HG02885 (cell line): Measurements from ENCODE around the gene FAM114A1.
"Not testable (repeated sequence)": the region's sequence is repeated elsewhere in the genome, so short reads cannot be mapped to it uniquely, and the experiment has no call there.

Experiments used
- ATAC-seq: cut with Tn5 transposase; IDR thresholded peaks from one replicate; pipeline ENCODE4 v1.9.1; 2021; ENCODE audit warnings: mild to moderate bottlenecking; ENCODE audit not compliant: unreplicated experiment, poor library complexity

Gene FAM114A1

DNA sequence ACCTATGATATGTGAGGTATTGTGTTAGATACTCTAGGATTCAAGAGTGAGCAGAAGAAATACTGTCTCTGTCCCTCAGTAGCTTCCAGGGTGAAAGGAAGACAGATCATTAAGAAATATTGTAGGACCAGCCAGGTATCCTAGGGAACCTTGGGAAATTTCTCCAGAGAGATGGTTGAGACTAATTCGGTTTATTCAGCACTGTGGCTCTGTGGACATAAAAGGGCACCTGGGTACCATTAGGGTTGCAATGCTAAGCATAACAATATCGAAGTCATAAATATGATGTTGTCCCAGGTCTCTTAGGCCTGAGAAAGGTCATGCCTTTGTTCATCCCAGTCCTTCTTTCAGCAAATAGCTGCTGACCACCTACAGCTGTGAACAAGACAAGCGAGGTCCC, 61.0 kb downstream of the FAM114A1 start:
- no peak for ATAC-seq

DNA sequence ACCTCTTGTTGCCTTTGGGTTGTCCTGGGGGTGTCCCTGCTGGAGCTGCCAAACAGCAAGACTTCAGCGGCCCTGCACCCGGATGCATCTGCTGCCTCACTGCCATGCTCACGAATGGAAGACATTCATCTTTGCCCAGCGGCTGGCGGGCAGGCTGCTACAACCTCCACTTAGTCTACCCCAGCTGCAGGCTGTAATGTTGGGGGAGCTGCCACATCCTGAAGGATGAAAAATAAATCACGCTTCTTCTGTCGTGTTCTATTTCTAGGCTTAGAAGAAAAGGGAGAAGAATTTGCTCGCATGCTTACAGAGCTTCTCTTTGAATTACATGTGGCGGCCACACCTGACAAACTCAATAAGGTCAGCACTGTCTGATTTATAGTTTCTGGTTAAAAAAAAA, 61.4 kb downstream of the FAM114A1 start:
- no peak for ATAC-seq

DNA sequence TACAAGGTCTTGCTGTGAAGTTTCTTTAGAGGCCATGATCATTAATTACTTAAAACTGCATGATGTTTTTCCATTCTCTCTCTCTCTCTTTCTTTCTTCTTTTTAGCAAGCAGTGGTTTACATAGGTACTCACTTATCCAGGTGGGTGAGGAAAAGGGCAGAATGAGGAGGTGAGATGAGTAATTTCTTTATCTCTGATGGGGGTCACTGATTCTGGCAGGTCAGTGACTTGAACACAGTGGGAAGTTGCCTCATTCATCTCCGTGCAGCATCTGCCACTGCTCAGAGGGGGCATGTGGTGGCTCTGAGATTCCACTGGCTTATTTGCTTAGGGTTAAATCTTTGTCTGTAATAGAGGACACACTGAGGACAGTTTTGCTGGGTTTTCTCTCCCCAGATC, 62.6 kb downstream of the FAM114A1 start:
- ATAC-seq = peak; percentile 66

DNA sequence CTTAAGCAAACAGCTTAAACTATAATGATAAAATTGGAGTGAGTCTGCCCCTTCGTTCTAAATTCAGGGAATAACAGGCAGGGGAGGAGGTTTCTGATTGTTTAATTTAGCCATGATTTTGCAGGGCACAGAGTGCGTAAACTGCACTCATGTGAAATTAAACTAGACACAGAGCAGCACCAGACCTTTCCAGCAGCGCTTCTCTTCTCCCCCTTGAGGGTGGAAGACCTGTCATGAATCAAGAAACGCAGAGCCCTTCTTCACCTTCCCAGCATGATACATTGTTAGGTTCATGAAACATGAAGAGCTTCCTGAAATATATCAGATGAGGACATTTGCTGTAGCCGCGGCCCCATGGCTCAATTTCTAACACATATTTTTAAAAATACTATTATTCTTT, 63.1 kb downstream of the FAM114A1 start:
- ATAC-seq = no peak

DNA sequence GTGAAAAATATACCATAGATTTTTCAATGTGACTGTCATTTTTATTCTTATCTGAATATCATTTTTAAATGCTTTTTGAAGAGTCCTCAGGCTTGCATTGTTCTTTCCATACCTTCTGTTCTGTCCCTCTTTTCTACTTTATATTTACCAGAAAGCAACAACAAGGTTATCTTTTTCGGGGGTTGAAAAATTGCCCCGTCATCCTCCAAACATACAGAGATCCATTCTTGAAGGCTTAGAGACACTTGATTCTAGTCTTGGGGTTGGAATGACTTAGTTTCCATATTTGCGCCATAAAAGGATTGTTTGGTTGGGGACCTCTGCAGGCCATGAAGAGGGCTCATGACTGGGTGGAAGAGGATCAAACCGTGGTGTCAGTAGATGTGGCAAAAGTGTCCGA, 63.5 kb downstream of the FAM114A1 start:
- ATAC-seq = no peak

DNA sequence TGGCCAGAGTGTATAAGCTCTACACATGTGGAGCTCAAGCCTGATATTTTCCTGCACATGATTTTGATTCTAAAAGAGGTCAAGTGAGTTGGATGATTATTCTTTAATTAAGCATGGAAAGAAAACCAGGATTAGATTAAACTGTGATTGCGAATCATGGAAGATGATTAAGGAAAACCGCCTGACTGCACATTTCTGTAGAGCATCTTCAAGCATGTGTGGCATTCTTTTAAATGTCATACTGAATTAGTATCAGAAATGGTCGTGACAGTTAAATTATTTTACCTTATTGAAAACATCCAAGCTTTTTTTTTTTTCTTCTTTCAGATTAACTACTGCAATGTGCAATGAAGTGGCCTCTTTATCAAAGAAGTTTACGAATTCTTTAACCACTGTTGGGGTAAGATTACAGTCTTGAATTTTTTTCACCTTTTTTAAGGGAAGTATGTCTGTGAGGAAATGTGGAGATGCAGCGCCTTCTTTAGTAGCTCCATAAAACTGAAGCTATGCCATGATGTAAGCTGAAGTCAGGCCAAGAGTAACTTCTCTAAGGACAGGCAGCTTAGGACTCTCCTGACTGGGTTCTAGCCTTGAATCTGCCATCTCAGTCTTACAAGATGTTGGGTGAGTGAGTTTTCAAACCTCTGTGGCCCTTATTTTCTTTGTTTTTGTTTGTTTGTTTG, 67.9 kb downstream of the FAM114A1 start:
- no peak for ATAC-seq

DNA sequence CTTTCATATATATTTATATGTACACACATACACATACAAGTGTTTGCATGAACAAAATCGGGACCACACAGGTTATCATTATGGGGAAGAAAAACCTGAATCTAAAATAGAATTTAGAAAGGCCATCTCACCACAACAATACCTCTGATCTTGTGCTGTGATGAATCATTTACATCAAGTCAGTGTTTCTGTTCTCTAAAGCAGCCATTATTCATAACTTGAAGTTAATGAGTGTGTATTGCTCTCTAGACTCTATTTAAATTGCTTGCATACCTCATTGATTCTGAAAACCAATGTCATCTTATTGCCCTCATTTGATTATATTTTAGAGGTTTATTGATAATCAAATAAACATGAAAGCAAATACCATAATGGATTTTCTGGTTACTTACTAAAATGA, 71.6 kb downstream of the FAM114A1 start:
- peak; percentile 85 for ATAC-seq

DNA sequence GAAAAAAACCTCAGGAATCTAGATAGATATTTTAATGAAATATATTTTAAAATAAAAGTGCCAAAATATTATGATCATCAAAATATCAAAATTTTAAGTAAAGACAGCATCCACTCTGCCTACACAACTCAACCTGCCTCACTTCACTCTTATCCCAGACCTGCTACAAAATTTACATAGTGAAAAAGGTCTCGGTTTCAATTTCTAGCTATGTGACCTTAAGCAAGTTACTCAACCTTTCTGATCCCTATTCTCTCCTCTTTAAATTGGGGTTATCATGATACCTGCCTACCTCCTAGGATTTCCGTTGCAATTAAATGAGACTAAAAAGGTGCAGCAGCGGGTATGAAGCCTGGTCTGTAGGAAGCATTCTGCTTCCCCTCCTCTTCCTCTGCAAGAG, 72.9 kb downstream of the FAM114A1 start:
- no peak for ATAC-seq

DNA sequence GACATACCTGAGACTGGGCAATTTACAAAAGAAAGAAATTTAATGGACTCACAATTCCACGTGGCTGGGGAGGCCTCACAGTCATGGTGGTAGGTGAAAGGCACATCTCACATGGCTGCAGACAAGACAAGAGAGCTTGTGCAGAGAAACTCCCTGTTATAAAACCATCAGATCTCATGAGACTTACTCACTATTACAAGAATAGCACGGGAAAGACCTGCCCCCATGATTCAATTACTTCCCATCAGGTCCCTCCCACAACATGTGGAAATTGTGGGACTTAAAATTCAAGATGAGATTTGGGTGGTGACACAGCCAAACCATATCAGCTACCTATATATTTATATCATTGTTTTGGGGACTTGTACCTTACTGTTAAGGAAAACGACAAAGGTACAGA, 74.3 kb downstream of the FAM114A1 start:
- ATAC-seq = not testable (repeated sequence)

DNA sequence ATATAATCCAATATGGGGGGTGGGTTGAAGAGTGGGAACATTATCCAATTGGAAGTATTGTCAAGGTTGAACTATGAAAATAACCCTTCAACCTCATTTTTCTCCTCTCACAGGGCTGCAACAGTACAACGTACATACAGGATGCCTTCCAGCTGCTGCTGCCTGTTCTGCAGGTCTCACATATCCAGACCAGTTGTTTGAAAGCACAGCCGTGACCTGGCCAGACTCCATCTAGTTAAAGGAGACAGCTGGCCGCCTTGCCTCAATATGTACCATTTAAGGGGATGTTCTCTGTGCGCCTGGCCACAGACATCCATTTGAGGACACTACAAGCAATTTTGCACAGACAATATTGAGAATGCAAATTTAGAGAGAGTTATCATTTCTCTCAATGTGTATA, 75.7 kb downstream of the FAM114A1 start:
- ATAC-seq = no peak

DNA sequence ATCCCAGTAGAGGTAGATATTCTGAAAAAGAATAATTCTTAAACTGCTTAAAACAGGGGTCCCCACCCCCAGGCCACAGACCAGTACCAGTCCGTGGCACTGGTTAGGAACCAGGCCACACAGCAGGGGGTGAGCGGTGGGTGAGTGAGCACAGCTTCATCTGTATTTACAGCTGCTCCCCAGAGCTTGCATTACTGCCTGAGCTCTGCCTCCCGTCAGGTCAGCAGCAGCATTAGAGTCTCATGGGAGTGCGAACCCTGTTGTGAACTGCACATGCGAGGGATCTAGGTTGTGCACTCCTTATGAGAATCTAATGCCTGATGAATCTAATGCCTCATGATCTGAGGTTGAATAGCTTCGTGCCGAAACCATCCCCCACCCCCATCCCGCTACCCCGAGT, 76.8 kb downstream of the FAM114A1 start:
- ATAC-seq = no peak

DNA sequence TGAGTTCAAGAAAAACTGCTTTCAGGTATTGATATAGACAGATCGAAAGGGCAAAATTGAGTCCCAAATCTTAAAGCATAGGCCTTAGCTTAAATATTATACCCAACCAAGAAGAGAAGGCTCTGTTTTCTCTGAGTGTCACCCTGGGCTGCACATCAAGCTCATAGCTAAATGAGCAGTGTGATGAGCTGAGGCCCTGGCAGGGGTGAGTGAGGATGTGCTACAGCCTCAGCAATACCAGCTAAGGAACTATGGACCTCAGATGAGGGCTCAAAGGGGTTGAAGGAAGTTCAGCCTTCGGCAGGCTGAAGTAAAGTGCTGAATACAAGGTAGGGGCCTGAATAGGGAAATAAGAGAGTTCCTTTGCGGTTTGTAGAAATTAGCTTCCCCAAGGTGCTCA, 79.3 kb downstream of the FAM114A1 start:
- no peak for ATAC-seq

DNA sequence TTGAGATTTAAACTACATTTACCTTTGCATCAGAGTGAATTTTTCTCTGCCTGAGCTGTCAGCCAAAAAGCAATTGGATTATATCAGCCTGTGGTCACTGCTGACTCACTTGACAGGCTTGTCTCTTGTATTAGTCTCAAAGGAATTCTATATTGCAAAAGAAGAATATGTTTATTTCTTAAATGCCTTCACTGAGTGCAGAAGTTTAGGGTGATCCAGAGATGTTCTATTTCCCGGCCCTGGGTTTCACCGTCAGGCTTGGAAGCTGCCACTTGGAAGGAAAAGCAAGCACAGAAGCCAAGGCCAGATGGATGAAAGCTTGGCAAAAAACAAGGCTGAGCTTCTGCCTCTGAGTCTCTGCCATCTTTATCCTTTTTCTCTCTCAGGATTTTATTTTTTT, 80.9 kb downstream of the FAM114A1 start:
- no peak for ATAC-seq

DNA sequence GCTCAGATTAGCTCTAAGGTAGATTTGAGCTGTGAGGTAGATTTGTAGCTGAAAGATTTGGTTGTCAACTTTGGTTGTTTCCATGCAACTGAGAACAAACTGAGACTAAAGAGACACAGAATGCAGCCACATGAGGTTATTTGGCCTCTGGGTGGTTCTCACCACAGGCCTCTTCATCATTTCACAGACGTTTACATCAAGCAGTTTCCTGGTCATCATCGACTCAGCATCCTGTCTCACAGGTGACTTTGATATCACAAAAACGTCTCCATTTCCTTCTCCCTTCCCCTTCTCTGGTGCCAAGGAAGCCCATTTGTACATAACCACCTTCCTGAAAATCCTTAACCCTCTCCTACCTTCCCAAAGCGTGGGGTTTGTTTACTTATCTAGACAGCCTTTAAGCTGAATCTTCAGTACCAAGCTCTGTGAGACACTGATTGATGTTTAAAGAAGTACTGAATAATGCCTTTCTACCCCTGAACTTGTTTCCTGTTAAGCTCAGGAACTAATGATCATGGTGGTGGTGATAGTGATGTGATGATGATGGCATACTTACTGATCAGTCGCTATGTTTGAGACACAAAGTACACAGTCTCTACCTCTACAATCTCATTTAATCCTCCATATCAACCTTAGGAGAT, 81.9 kb downstream of the FAM114A1 start:
- ATAC-seq = no peak

DNA sequence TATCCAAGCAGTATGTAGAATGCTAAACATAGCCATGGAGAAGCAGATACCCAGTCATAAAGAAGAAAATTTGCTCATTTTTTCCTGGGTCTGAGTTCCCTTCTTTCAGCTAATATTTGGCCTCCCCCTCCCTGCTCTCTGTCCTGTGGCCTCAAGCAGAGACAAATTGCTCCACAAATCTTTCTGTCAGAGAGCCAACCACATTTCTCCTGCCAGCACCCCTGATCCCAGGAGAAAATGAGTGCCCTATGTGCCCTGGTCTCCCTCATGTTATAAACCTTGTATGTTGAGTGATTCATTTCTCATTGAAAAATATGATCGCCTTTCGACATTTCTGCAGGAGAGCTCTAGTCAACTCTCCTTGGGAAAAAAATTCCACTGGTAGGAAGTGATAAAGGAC, 82.6 kb downstream of the FAM114A1 start:
- no peak for ATAC-seq

DNA sequence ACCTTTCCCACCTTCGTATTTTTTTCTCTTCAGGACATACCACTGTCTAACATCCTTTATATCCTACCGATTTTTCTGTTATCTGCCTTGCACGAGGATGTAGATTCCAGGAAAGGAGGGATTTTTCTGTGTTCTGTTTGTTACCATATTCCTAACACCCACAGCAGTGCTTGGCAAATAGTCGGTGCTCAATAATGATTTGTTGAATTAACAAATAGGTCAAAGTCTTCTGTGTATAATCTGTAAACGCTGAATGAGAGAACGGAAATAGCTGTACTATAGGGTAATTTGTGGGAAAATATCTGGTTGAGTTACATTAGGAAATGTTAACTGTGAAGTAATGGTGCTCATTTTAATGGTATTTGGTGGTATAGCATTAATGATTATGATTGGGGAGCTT, 83.1 kb downstream of the FAM114A1 start:
- no peak for ATAC-seq

DNA sequence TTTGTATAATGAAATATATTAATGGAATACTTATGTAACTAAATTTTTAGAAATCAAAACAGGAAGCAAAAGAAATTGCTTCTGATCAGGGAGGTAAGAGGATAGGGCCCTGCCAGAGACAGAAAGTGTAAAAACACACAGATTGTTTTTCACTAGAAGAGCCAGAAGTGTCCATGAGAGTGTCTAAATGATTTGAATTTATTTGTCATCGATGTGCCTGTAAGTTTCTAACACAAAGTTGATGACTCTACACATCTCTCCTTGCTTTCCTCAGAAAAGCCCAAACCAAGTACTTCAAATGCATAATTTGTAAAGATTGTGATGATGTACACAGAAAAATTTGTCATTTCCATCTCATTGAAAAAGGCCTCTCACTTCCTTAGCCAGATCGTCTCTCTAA, 84.0 kb downstream of the FAM114A1 start:
- no peak for ATAC-seq

DNA sequence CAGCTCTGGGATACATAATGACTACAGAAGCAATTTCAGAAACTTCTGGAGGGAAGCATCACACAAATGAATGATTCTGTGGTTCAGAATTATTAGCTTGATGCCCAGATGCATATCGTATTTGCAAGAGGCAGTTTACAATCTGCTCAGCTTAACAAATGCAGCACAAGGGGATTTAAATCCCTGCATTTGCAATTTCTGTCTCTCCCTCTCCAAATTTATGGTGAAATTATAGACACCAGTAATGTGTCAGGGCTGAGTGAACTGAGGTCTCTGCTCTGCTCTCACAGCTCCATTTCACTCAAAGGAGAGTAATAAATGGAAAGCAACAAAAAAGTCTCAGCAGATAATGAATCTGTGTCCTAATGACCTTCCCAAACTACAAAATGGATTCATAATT, 84.4 kb downstream of the FAM114A1 start:
- no peak for ATAC-seq

DNA sequence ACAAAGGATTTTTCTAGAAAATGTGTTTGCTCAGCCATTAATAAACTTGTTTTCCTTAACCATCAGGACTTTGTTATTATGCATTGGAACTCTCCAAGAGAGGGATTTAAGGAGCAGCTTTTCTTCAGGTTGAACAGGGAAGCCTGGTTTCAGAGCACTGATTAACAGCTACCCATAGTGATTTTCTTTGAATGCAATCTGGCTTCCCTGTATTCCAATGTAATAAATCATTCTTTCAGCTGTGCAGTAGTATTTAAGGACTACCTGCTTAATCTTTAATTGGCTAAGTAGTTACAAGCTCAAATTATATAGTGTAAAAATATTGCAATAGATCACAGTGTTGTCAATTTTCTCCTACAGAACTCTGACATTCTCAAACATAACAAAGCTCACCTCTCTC, 87.1 kb downstream of the FAM114A1 start:
- ATAC-seq = no peak

DNA sequence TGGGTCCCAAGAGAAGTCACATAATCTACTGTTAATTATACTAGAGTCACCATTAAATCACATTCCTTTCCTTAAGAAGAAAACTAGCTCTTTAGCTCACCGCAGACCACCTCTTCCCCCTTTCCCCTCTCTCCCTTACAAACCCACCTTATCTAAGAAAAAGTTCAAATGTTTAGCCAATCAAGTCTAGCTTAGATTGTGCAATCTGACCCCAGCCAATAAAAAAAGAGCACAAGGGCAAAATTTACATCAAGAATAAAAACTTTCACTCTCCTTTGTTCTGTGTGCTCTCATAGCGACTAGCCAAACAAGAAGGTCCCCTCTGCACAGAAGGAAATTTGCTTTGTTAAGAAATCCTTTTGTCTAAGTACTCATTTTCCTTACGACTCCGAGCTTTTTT, 88.4 kb downstream of the FAM114A1 start:
- ATAC-seq = no peak

DNA sequence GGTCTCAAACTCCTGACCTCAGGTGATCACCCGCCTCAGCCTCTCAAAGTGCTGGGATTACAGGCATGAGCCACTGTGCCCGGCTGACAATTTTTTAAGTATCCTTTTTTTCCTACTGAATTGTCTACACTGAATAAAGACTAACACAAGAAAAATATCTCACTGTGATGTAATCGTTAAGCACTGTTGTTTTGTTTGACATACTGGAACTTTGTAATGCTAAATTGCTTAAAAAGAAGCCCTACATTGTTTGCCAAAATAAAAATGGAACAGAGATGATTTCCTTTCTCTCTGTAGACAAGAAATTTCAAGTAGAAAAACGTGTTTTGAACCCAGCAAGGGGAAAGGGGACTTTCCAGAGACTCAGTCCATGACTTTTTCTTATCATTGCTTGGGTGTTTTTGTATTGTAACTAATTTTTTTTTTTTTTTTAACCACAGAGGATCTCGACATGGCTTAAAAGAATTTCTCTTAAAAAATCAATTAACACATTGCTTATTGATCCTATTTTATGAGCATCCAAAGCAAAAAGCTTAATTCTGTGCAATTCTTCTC, 89.7 kb downstream of the FAM114A1 start:
- no peak for ATAC-seq

DNA sequence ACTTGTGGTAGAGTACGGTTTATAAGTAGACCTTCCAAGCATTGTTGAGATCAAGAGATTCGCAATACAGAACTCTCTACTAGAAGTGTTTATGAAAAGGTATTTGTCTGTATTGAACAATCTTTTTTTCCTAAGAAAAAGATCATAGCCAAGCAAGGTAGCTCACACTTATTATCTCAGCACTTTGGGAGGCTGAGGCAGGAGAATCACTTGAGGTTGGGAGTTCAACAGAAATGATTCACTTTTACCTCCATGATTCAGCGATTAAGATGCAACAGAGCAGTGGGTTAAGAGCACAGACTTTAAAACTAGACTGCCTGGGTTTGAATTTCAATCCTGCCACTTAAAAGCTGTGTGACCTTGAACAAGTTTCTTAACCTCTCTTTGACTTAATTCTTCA, 90.3 kb downstream of the FAM114A1 start:
- no peak for ATAC-seq
